Neural cell (in vitro differentiated cells): Measurements from ENCODE around the gene GABRG3. TPM values are rescaled to one million over a fixed set of nuclear protein-coding genes. Genes with fewer than 3 reads are reported as not detected.

ENCODE experiments used
- H2AFZ ChIP-seq: fragments of 200-600, 300-800 bp; sonication (generic), shearing (Covaris generic); 2 replicates; pipeline ENCODE4 v1.6.0; 2014; ENCODE audit warnings: low read depth, mild to moderate bottlenecking, antibody characterized with exemption, low read length, moderate library complexity
- H3F3A ChIP-seq: fragments of 200-600 bp; shearing (Covaris generic); 2 replicates; pipeline ENCODE4 v1.6.1; 2016; ENCODE audit warnings: mild to moderate bottlenecking, moderate library complexity, mixed read lengths, antibody characterized with exemption, low read length; ENCODE audit not compliant: insufficient read depth, poor library complexity, severe bottlenecking
- H3K27ac ChIP-seq: fragments of 200-600, 300-800 bp; sonication (generic), shearing (Covaris generic); 2 replicates; pipeline ENCODE4 v1.5.1; 2014; ENCODE audit warnings: mild to moderate bottlenecking, low read length, moderate library complexity
- H3K27me3 ChIP-seq: fragments of 300-800, 200-600 bp; sonication (generic), shearing (Covaris generic); 2 replicates; pipeline ENCODE4 v1.6.0; 2014; ENCODE audit warnings: mild to moderate bottlenecking, low read depth, low read length, moderate library complexity; ENCODE audit not compliant: insufficient read depth
- H3K36me3 ChIP-seq: fragments of 300-800, 200-600 bp; sonication (generic), shearing (Covaris generic); 2 replicates; pipeline ENCODE4 v1.5.1; 2014; ENCODE audit warnings: mild to moderate bottlenecking, antibody characterized with exemption, low read length, moderate library complexity; ENCODE audit not compliant: insufficient read depth
- H3K4me2 ChIP-seq: fragments of 300-800, 200-600 bp; sonication (generic), shearing (Covaris generic); 2 replicates; pipeline ENCODE4 v1.6.0; 2014; ENCODE audit warnings: mild to moderate bottlenecking, low read length
- H3K4me3 ChIP-seq: fragments of 300-800, 200-600 bp; sonication (generic), shearing (Covaris generic); 2 replicates; pipeline ENCODE4 v1.5.1; 2014; ENCODE audit warnings: mild to moderate bottlenecking, low read length, moderate library complexity
- H3K79me2 ChIP-seq: fragments of 200-600 bp; shearing (Covaris generic); replicated peaks from 2 replicates; pipeline ENCODE4 v1.6.0; 2014; ENCODE audit warnings: mild to moderate bottlenecking, low read length, moderate library complexity; ENCODE audit not compliant: insufficient read depth
- H3K9ac ChIP-seq: fragments of 300-800, 200-600 bp; sonication (generic), shearing (Covaris generic); 2 replicates; pipeline ENCODE4 v1.6.1; 2016; ENCODE audit warnings: mild to moderate bottlenecking, low read length, mixed read lengths
- H3K9me2 ChIP-seq: fragments of 200-600 bp; shearing (Covaris generic); 2 replicates; pipeline ENCODE4 v1.6.1; 2016; ENCODE audit warnings: mild to moderate bottlenecking, low read length, mixed read lengths; ENCODE audit not compliant: insufficient read depth
- H3K9me3 ChIP-seq: fragments of 200-600, 300-800 bp; sonication (generic), shearing (Covaris generic); 2 replicates; pipeline ENCODE4 v1.6.1; 2016; ENCODE audit warnings: mild to moderate bottlenecking, mixed run types, low read length, moderate library complexity, mixed read lengths
- H4K20me1 ChIP-seq: fragments of 200-600 bp; shearing (Covaris generic); 2 replicates; pipeline ENCODE4 v1.6.1; 2016; ENCODE audit warnings: mild to moderate bottlenecking, mixed run types; ENCODE audit not compliant: insufficient read depth
- EP300 ChIP-seq: fragments of 450-650 bp; conservative IDR thresholded peaks from 2 replicates; pipeline ENCODE4 v1.6.1; 2014; ENCODE audit warnings: antibody characterized with exemption, mild to moderate bottlenecking, moderate library complexity; ENCODE audit not compliant: poor library complexity, severe bottlenecking
- EZH2 ChIP-seq: fragments of 200-600, 300-800 bp; shearing (Covaris generic), sonication (generic); IDR thresholded peaks from 2 replicates; pipeline ENCODE4 v1.6.1; 2014; ENCODE audit warnings: antibody characterized with exemption, low read length, borderline replicate concordance, mild to moderate bottlenecking; ENCODE audit not compliant: insufficient read depth, poor library complexity, severe bottlenecking
- MXI1 ChIP-seq: fragments of 450-650 bp; conservative IDR thresholded peaks from 2 replicates; pipeline ENCODE4 v1.6.1; 2014; ENCODE audit warnings: antibody characterized with exemption, mild to moderate bottlenecking; ENCODE audit not compliant: poor library complexity, severe bottlenecking
- POLR2AphosphoS5 ChIP-seq: IDR thresholded peaks from 2 replicates; pipeline ENCODE4 v1.6.1; 2012
- RAD21 ChIP-seq: fragments of 450-650 bp; conservative IDR thresholded peaks from 2 replicates; pipeline ENCODE4 v1.6.1; 2014; ENCODE audit warnings: antibody characterized with exemption, mild to moderate bottlenecking, moderate library complexity
- SMC3 ChIP-seq: fragments of 450-650 bp; conservative IDR thresholded peaks from 2 replicates; pipeline ENCODE4 v1.6.1; 2014; ENCODE audit warnings: antibody characterized with exemption, mild to moderate bottlenecking, moderate library complexity; ENCODE audit not compliant: poor library complexity
- TAF1 ChIP-seq: IDR thresholded peaks from 2 replicates; pipeline ENCODE4 v1.6.1; 2012; ENCODE audit warnings: low read depth
- polyA plus RNA-seq: library from polyadenylated mRNA; depleted of rRNA; stranded (reverse); fragments of >200 nt; gene quantifications from 2 replicates; pipeline ENCODE4 v1.2.3, GENCODE V29; 2014
- TF ChIP-seq, protein P1 (sequence below): IDR thresholded peaks from 2 replicates; pipeline ENCODE4 v1.6.1; 2012; ENCODE audit warnings: borderline replicate concordance
- TF ChIP-seq, protein P2 (sequence below): fragments of 450-650 bp; IDR thresholded peaks from 2 replicates; pipeline ENCODE4 v1.5.1; 2014; ENCODE audit warnings: antibody characterized with exemption, mild to moderate bottlenecking, moderate library complexity; ENCODE audit not compliant: poor library complexity, severe bottlenecking

GABRG3 gene
- polyA plus RNA-seq, 1 donor from 2014 or later, result 1.2 TPM

DNA sequence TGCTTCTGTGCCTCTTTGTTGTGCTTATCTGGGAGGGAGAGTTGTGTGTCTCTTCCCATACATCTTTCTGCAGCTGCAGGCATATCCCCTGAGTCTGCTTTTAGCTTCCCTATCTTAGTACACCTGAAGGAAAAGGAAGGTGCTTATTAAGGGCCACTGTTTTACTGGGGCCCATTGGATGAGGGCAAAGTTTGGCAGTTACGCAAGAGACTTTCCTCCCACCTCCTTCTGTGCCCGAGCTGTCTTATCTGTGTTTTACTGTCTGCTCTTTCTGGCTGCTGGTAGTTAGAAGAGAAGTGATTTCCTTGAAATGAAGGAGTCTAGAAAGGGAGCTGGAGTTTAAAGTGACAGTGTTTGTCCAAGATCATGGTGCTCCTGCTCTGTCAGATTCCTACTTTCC lies 66.5 kb downstream of the GABRG3 start:
- H2AFZ ChIP-seq, result no peak overlapping the region
- no peaks in the 10 kb centered on the region for H3K27me3 ChIP-seq
- H3K4me2 ChIP-seq, result no peak overlapping the region
- H3K9me2 ChIP-seq, result no peaks in the 10 kb centered on the region
- no peak overlapping the region for H3K4me3 ChIP-seq
- no peak overlapping the region for H3K9ac ChIP-seq
- no peaks in the 10 kb centered on the region for H3K79me2 ChIP-seq
- no peak overlapping the region for H3K27ac ChIP-seq
- TF ChIP-seq EP300 (no peak), RAD21 (no peak), TAF1 (no peak), EZH2 (no peak), POLR2AphosphoS5 (no peak), MXI1 (no peak), SMC3 (no peak)
- TF ChIP-seq, protein P1, sequence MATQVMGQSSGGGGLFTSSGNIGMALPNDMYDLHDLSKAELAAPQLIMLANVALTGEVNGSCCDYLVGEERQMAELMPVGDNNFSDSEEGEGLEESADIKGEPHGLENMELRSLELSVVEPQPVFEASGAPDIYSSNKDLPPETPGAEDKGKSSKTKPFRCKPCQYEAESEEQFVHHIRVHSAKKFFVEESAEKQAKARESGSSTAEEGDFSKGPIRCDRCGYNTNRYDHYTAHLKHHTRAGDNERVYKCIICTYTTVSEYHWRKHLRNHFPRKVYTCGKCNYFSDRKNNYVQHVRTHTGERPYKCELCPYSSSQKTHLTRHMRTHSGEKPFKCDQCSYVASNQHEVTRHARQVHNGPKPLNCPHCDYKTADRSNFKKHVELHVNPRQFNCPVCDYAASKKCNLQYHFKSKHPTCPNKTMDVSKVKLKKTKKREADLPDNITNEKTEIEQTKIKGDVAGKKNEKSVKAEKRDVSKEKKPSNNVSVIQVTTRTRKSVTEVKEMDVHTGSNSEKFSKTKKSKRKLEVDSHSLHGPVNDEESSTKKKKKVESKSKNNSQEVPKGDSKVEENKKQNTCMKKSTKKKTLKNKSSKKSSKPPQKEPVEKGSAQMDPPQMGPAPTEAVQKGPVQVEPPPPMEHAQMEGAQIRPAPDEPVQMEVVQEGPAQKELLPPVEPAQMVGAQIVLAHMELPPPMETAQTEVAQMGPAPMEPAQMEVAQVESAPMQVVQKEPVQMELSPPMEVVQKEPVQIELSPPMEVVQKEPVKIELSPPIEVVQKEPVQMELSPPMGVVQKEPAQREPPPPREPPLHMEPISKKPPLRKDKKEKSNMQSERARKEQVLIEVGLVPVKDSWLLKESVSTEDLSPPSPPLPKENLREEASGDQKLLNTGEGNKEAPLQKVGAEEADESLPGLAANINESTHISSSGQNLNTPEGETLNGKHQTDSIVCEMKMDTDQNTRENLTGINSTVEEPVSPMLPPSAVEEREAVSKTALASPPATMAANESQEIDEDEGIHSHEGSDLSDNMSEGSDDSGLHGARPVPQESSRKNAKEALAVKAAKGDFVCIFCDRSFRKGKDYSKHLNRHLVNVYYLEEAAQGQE, result no peak
- TF ChIP-seq, protein P2, sequence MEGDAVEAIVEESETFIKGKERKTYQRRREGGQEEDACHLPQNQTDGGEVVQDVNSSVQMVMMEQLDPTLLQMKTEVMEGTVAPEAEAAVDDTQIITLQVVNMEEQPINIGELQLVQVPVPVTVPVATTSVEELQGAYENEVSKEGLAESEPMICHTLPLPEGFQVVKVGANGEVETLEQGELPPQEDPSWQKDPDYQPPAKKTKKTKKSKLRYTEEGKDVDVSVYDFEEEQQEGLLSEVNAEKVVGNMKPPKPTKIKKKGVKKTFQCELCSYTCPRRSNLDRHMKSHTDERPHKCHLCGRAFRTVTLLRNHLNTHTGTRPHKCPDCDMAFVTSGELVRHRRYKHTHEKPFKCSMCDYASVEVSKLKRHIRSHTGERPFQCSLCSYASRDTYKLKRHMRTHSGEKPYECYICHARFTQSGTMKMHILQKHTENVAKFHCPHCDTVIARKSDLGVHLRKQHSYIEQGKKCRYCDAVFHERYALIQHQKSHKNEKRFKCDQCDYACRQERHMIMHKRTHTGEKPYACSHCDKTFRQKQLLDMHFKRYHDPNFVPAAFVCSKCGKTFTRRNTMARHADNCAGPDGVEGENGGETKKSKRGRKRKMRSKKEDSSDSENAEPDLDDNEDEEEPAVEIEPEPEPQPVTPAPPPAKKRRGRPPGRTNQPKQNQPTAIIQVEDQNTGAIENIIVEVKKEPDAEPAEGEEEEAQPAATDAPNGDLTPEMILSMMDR, result no peak
- no peaks in the 10 kb centered on the region for H3K9me3 ChIP-seq
- no peaks in the 10 kb centered on the region for H4K20me1 ChIP-seq
- H3F3A ChIP-seq, result no peaks in the 10 kb centered on the region
- H3K36me3 ChIP-seq, result no peaks in the 10 kb centered on the region

DNA sequence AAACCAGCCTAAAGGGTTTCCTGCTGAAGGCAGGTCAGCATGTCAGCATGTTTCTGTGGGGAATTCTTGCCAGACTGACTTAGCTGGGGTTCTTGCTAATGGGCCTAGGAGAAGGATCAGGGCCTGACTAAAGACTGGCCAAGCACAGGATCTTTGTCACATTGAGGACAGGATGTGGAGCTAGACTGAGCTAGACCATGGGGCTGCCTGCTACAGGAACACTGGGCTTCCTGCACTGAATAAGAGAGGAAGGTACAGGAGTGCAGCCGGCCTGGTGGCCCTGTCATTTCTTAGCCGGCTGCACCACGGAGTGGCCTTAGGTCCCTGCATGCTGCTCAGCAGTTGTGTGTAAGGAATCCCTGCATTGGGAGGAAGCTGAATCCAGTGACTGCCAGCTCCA lies 68.2 kb downstream of the GABRG3 start:
- Histone ChIP-seq H3K4me2 (no peak overlapping the region), H4K20me1 (no peaks in the 10 kb centered on the region), H2AFZ (no peak overlapping the region), H3F3A (no peaks in the 10 kb centered on the region), H3K27me3 (no peaks in the 10 kb centered on the region), H3K79me2 (no peaks in the 10 kb centered on the region), H3K27ac (no peak overlapping the region), H3K4me3 (no peak overlapping the region), H3K36me3 (no peaks in the 10 kb centered on the region), H3K9ac (no peak overlapping the region), H3K9me2 (no peaks in the 10 kb centered on the region), H3K9me3 (no peaks in the 10 kb centered on the region)
- TF ChIP-seq, protein P1, result no peak
- TF ChIP-seq EP300 (no peak), POLR2AphosphoS5 (no peak), RAD21 (no peak), SMC3 (no peak), MXI1 (no peak), EZH2 (no peak), TAF1 (no peak)
- TF ChIP-seq, protein P2, result no peak
